HepG2 (cell line): ENCODE measurements around the gene LENEP. TPM values are rescaled to one million over a fixed set of nuclear protein-coding genes. Genes with fewer than 3 reads are reported as not detected.

Source experiments
- ATAC-seq: fragments of 200-7000 bp; cut with Tn5 transposase; 3 replicates; pipeline ENCODE4 v1.9.1; 2020; ENCODE audit warnings: mild to moderate bottlenecking, moderate library complexity
- BruUV-seq: library from RNA; stranded (reverse); fragments of 400-500 nt; replicated peaks from 2 replicates; lab custom pipeline; 2021; lab: Mats Ljungman, UMichigan
- CTCF ChIA-PET: fragments of 300-600 bp; formaldehyde crosslinking; extraction: SDS; loops from one replicate; lab custom pipeline; 2021; ENCODE audit warnings: low total read pairs, inconsistent platforms, low intra/inter-chr PET ratio; lab: Yijun Ruan, JAX
- POLR2A ChIA-PET: fragments of 350-600 bp; sonication (Branson Sonifier 250); formaldehyde crosslinking; loops from one replicate; lab custom pipeline; 2020; ENCODE audit warnings: antibody characterized with exemption, inconsistent platforms; lab: Yijun Ruan, JAX
- DNase-seq: peaks from one replicate; pipeline ENCODE4 v3.0.0-alpha.2; 2015; ENCODE audit warnings: low spot score
- FAIRE-seq: peaks from 3 replicates; lab custom pipeline; 2011; peaks lifted over from hg19 to GRCh38; lab: Jason Lieb, UNC
- H2AFZ ChIP-seq: one replicate; pipeline ENCODE4 v1.6.1; 2011; ENCODE audit warnings: low read length, inconsistent platforms
- H3K27ac ChIP-seq: fragments of 300-600 bp; 3 replicates; pipeline ENCODE4 v1.8.0; 2011; ENCODE audit warnings: mixed run types, mild to moderate bottlenecking, mixed read lengths, low read length, inconsistent platforms; ENCODE audit not compliant: insufficient read depth; ENCODE audit errors: extremely low read length
- H3K27me3 ChIP-seq, 2 experiments: fragments of 200-600 bp in 1 of 2; 2 replicates in 1 of 2; 3 replicates in 1 of 2; pipeline versions ENCODE4 v1.6.0 to v1.8.0; 2011; ENCODE audit warnings: low read length in 2 of 2, mild to moderate bottlenecking in 2 of 2, moderate library complexity in 2 of 2, inconsistent platforms in 1 of 2; ENCODE audit not compliant: insufficient read depth in 2 of 2, control insufficient read depth in 1 of 2
- H3K36me3 ChIP-seq, 2 experiments: fragments of 200-600 bp in 1 of 2; replicated peaks in 1 of 2; 2 replicates in 1 of 2; 3 replicates in 1 of 2; pipeline versions ENCODE4 v1.5.1 to v1.8.0; 2011; ENCODE audit warnings: low read length in 2 of 2, inconsistent platforms in 1 of 2; ENCODE audit not compliant: insufficient read depth in 2 of 2, control insufficient read depth in 1 of 2
- H3K4me1 ChIP-seq: 2 replicates; pipeline ENCODE4 v1.5.1; 2012; ENCODE audit warnings: low read length, inconsistent platforms; ENCODE audit not compliant: insufficient read depth
- H3K4me2 ChIP-seq: 2 replicates; pipeline ENCODE4 v1.6.0; 2011; ENCODE audit warnings: low read depth, low read length, inconsistent platforms
- H3K4me3 ChIP-seq, 3 experiments: fragments of 200-600 bp in 1 of 3; sonication (generic), shearing (Covaris generic) in 1 of 3; replicated peaks in 1 of 3; 2 replicates each; pipeline ENCODE4 v1.5.1; 2011 to 2016; ENCODE audit warnings: low read length in 3 of 3, inconsistent platforms in 2 of 3, low read depth in 2 of 3, mild to moderate bottlenecking in 2 of 3, control low read depth in 1 of 3, mixed read lengths in 1 of 3; ENCODE audit not compliant: insufficient read depth in 1 of 3
- H3K79me2 ChIP-seq: one replicate; pipeline ENCODE4 v1.6.1; 2011; ENCODE audit warnings: low read length, inconsistent platforms; ENCODE audit not compliant: insufficient read depth
- H3K9ac ChIP-seq: 2 replicates; pipeline ENCODE4 v1.6.0; 2011; ENCODE audit warnings: mild to moderate bottlenecking, low read depth, low read length, inconsistent platforms; ENCODE audit not compliant: insufficient read depth
- H3K9me3 ChIP-seq: 2 replicates; pipeline ENCODE4 v1.5.1; 2012; ENCODE audit warnings: mild to moderate bottlenecking, low read length
- H4K20me1 ChIP-seq: 2 replicates; pipeline ENCODE4 v1.6.0; 2011; ENCODE audit warnings: inconsistent platforms, mild to moderate bottlenecking, low read length, moderate library complexity; ENCODE audit not compliant: insufficient read depth
- DMAP1 ChIP-seq: IDR thresholded peaks from 2 replicates; pipeline ENCODE4 v1.6.1; 2016
- ERF ChIP-seq: IDR thresholded peaks from 2 replicates; pipeline ENCODE4 v1.6.1; 2018; ENCODE audit warnings: missing biosample characterization, missing genetic modification reagents
- GPN1 ChIP-seq: sonication (generic); formaldehyde crosslinking; IDR thresholded peaks from 2 replicates; pipeline ENCODE4 v1.5.1; 2020; ENCODE audit warnings: missing genetic modification reagents, borderline replicate concordance
- HDAC2 ChIP-seq: sonication (generic); formaldehyde crosslinking; IDR thresholded peaks from 2 replicates; pipeline ENCODE4 v1.4.0; 2020; ENCODE audit warnings: missing genetic modification reagents
- IRF2 ChIP-seq: IDR thresholded peaks from 2 replicates; pipeline ENCODE4 v1.6.1; 2018; ENCODE audit warnings: missing genetic modification reagents, missing compliant biosample characterization
- PCBP1 ChIP-seq: fragments of 200-400 bp; formaldehyde crosslinking; IDR thresholded peaks from 2 replicates; pipeline ENCODE4 v1.6.1; 2017; ENCODE audit warnings: mild to moderate bottlenecking, low read depth, low read length, borderline replicate concordance
- PHF5A ChIP-seq: IDR thresholded peaks from one replicate; pipeline ENCODE4 v1.6.1; 2018; ENCODE audit warnings: low read depth, missing genetic modification reagents; ENCODE audit not compliant: unreplicated experiment
- ZBTB7A ChIP-seq: sonication (generic); formaldehyde crosslinking; IDR thresholded peaks from 2 replicates; pipeline ENCODE4 v1.8.0; 2022; ENCODE audit warnings: mild to moderate bottlenecking, missing genetic modification reagents
- ZMYM3 ChIP-seq: sonication (generic); formaldehyde crosslinking; IDR thresholded peaks from 2 replicates; pipeline ENCODE4 v1.5.1; 2020; ENCODE audit warnings: mild to moderate bottlenecking, missing genetic modification reagents
- ZNF256 ChIP-seq: sonication (generic); formaldehyde crosslinking; conservative IDR thresholded peaks from 2 replicates; pipeline ENCODE4 v1.4.0; 2020; ENCODE audit warnings: missing genetic modification reagents
- ZNF549 ChIP-seq: sonication (generic); formaldehyde crosslinking; IDR thresholded peaks from 2 replicates; pipeline ENCODE4 v1.5.0; 2020; ENCODE audit warnings: missing genetic modification reagents
- ZSCAN21 ChIP-seq: sonication (generic); formaldehyde crosslinking; IDR thresholded peaks from 2 replicates; pipeline ENCODE4 v1.8.0; 2022; ENCODE audit warnings: mild to moderate bottlenecking, missing genetic modification reagents, moderate library complexity, borderline replicate concordance
- WGBS: methylation state at CpG from one replicate; pipeline ENCODE4 v1.1.6; 2017; ENCODE audit warnings: low lambda C conversion rate; 5-methylcytosine and 5-hydroxymethylcytosine counted together
- in situ Hi-C: cut with HindIII; loops from 2 replicates; pipeline ENCODE4 v1.10.0; 2017; ENCODE audit warnings: low pct_unique_long_range_greater_than_20kb; ENCODE audit not compliant: extremely low pct_ligation_motif_present
- intact Hi-C: fragments of 100-400 bp; cut with micrococcal nuclease; formaldehyde crosslinking; loops from one replicate; pipeline ENCODE4 v1.10.0; 2022; ENCODE audit not compliant: unreplicated experiment
- polyA plus RNA-seq, 8 experiments: library from polyadenylated mRNA; depleted of rRNA in 3 of 8; stranded (reverse) in 7 of 8; unstranded in 1 of 8; fragments of >200 nt; fragmentation: Illumina TruSeq in 4 of 8; extraction: Trizol in 4 of 8; gene quantifications; 2 replicates each; pipeline versions ENCODE4 v1.2.1 to v1.2.3, GENCODE V29; 2011 to 2016; ENCODE audit warnings: low read depth in 4 of 8, missing spikeins in 1 of 8, mixed read lengths in 1 of 8; ENCODE audit not compliant: insufficient read depth in 1 of 8
- total RNA-seq, 5 experiments: library from RNA; depleted of rRNA; stranded (reverse); fragments of >200 nt; fragmentation: Illumina TruSeq; extraction: Trizol; gene quantifications; 2 replicates each; pipeline ENCODE4 v1.2.3, GENCODE V29; 2016; ENCODE audit warnings: low read depth in 1 of 5
- TF ChIP-seq, protein P1 (sequence below): sonication (generic); formaldehyde crosslinking; conservative IDR thresholded peaks from 2 replicates; pipeline ENCODE4 v1.4.0; 2020; ENCODE audit warnings: mild to moderate bottlenecking, missing genetic modification reagents, moderate library complexity
- TF ChIP-seq, protein P2 (sequence below): sonication (generic); formaldehyde crosslinking; IDR thresholded peaks from 2 replicates; pipeline ENCODE4 v1.4.0; 2020; ENCODE audit warnings: mild to moderate bottlenecking, missing genetic modification reagents
- TF ChIP-seq, protein P3 (sequence below): sonication (generic); formaldehyde crosslinking; conservative IDR thresholded peaks from 2 replicates; pipeline ENCODE4 v1.4.0; 2020; ENCODE audit warnings: missing genetic modification reagents
- TF ChIP-seq, protein P4 (sequence below): sonication (generic); formaldehyde crosslinking; IDR thresholded peaks from 2 replicates; pipeline ENCODE4 v1.9.0; 2022; ENCODE audit warnings: low read depth, missing genetic modification reagents
- TF ChIP-seq, protein P5 (sequence below): sonication (generic); formaldehyde crosslinking; IDR thresholded peaks from 2 replicates; pipeline ENCODE4 v1.8.1; 2023; ENCODE audit warnings: mild to moderate bottlenecking, moderate library complexity, missing genetic modification reagents

Gene LENEP
- total and polyA plus RNA-seq, 2 of the 13 experiments (the other 11 are each of a cell fraction or from before 2014, with no cell fraction given): 0.29 TPM; not detected in 1

DNA sequence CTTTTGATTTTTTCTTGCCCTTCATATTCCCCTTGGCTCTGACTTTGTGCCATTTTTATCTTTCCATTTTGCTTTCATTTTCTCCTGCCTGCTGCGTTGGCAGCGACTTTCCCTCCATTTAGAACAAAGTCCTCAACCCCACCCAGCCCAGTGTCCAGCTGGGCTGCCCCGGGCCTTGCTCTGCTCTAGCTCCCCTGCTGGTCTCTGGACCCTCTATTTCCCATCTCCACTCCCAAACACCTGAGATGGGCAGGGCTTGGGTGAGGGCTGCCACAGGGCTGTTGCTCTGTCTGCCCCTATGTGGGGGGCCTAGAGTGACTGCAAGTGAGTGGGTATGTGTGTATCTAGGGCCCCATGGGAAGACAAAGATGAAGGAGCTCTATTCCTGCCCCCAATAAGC, 50.4 kb downstream of the LENEP start:
- peak; percentile 54 for ATAC-seq
- H2AFZ ChIP-seq: no peak overlapping the region
- H4K20me1 ChIP-seq: no peaks in the 10 kb centered on the region
- DNase-seq: no peak
- intact Hi-C loops: no loop called here
- H3K9ac ChIP-seq: peak overlapping the region; percentile 18; the same call in 1 of the 2 replicates
- 3% methylated on average over 3 of the region's 3 CpGs for WGBS
- H3K4me1 ChIP-seq: peaks cover 64% of the 10 kb centered on the region
- in situ Hi-C loops: no loop called here
- ChIA-PET POLR2A (interaction anchor here (0.6 to 3.2 kb wide), 8 partner anchors 9 to 129 kb away, joined by 3 to 12 read pairs (median 4); partner anchors contain the start of gene KRTCAP2), CTCF (interaction anchor here (0.9 to 3.0 kb wide), 3 partner anchors 18 to 137 kb away, joined by 3 to 27 read pairs (median 12); no protein-coding TSS in a partner anchor)
- H3K9me3 ChIP-seq: no peaks in the 10 kb centered on the region
- H3K4me3 ChIP-seq: peak overlapping the region in 2 of 3 experiments; percentile 13 to 50; a peak in 2 of 6 replicates
- H3K36me3 ChIP-seq: no peaks in the 10 kb centered on the region
- peak overlapping the region; percentile 65 for H3K4me2 ChIP-seq
- H3K27ac ChIP-seq: no peak overlapping the region
- no peaks in the 10 kb centered on the region for H3K79me2 ChIP-seq
- H3K27me3 ChIP-seq: peaks cover 8 to 21% of the 10 kb centered on the region in 2 experiments
- no peak for FAIRE-seq
- no TSS peak for BruUV-seq
- TF ChIP-seq ZNF549 (no peak), IRF2 (peak; percentile 52), ZBTB7A (CRISPR knock-in tag) (0 out of 2 replicates have a peak, but pooled peaks have one; percentile 40), ZSCAN21 (CRISPR knock-in tag) (0 out of 2 replicates have a peak, but pooled peaks have one; percentile 36), ZMYM3 (CRISPR knock-in tag) (peak; percentile 53; the same call in 1 of the 2 replicates), DMAP1 (CRISPR knock-in tag) (0 out of 2 replicates have a peak, but pooled peaks have one; percentile 2), ERF (no peak), PHF5A (CRISPR knock-in tag) (no peak), GPN1 (no peak), ZNF256 (CRISPR knock-in tag) (no peak), PCBP1 (no peak), HDAC2 (peak; percentile 27; the same call in 1 of the 2 replicates)
- TF ChIP-seq, protein P1, sequence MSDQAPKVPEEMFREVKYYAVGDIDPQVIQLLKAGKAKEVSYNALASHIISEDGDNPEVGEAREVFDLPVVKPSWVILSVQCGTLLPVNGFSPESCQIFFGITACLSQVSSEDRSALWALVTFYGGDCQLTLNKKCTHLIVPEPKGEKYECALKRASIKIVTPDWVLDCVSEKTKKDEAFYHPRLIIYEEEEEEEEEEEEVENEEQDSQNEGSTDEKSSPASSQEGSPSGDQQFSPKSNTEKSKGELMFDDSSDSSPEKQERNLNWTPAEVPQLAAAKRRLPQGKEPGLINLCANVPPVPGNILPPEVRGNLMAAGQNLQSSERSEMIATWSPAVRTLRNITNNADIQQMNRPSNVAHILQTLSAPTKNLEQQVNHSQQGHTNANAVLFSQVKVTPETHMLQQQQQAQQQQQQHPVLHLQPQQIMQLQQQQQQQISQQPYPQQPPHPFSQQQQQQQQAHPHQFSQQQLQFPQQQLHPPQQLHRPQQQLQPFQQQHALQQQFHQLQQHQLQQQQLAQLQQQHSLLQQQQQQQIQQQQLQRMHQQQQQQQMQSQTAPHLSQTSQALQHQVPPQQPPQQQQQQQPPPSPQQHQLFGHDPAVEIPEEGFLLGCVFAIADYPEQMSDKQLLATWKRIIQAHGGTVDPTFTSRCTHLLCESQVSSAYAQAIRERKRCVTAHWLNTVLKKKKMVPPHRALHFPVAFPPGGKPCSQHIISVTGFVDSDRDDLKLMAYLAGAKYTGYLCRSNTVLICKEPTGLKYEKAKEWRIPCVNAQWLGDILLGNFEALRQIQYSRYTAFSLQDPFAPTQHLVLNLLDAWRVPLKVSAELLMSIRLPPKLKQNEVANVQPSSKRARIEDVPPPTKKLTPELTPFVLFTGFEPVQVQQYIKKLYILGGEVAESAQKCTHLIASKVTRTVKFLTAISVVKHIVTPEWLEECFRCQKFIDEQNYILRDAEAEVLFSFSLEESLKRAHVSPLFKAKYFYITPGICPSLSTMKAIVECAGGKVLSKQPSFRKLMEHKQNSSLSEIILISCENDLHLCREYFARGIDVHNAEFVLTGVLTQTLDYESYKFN: peak; percentile 33; the same call in 1 of the 2 replicates
- TF ChIP-seq, protein P2, sequence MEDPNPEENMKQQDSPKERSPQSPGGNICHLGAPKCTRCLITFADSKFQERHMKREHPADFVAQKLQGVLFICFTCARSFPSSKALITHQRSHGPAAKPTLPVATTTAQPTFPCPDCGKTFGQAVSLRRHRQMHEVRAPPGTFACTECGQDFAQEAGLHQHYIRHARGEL: no peak
- TF ChIP-seq, protein P3, sequence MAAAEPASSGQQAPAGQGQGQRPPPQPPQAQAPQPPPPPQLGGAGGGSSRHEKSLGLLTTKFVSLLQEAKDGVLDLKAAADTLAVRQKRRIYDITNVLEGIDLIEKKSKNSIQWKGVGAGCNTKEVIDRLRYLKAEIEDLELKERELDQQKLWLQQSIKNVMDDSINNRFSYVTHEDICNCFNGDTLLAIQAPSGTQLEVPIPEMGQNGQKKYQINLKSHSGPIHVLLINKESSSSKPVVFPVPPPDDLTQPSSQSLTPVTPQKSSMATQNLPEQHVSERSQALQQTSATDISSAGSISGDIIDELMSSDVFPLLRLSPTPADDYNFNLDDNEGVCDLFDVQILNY (CRISPR knock-in tag): no peak
- TF ChIP-seq, protein P4, sequence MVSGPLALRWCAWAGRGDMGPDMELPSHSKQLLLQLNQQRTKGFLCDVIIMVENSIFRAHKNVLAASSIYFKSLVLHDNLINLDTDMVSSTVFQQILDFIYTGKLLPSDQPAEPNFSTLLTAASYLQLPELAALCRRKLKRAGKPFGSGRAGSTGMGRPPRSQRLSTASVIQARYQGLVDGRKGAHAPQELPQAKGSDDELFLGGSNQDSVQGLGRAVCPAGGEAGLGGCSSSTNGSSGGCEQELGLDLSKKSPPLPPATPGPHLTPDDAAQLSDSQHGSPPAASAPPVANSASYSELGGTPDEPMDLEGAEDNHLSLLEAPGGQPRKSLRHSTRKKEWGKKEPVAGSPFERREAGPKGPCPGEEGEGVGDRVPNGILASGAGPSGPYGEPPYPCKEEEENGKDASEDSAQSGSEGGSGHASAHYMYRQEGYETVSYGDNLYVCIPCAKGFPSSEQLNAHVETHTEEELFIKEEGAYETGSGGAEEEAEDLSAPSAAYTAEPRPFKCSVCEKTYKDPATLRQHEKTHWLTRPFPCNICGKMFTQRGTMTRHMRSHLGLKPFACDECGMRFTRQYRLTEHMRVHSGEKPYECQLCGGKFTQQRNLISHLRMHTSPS (CRISPR knock-in tag): 0 out of 2 replicates have a peak, but pooled peaks have one; percentile 23
- TF ChIP-seq, protein P5, sequence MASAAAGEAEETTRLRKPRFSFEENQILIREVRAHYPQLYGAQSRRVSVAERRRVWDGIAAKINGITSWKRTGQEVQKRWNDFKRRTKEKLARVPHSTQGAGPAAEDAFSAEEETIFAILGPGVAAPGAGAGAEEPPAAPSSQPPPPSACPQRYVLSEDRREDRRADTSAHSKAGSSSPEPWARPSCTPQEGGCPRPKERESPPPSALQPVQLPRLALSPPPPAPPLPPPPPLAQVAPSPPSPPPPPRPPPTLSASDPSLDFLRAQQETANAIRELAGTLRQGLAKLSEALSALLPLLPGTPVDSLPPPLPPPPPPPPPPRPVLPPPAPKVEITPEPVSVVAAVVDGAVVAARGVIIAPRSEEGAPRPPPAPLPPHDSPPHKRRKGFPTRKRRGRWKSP: 0 out of 2 replicates have a peak, but pooled peaks have one; percentile 11
